Activated naive CD8-positive, alpha-beta T cell treated with anti-CD3 and anti-CD28 coated beads for 36 hours (primary cell): ENCODE measurements around the gene C2CD2L. TPM values are rescaled to one million over a fixed set of nuclear protein-coding genes. Genes with fewer than 3 reads are reported as not detected.

Experiments
- DNase-seq: peaks from one replicate; pipeline ENCODE4 v3.0.0; 2021
- H3K27ac Mint-ChIP-seq: one replicate; pipeline ENCODE4 v1.8.0; 2022; ENCODE audit warnings: mild to moderate bottlenecking, moderate library complexity, mixed read lengths
- H3K27me3 Mint-ChIP-seq: one replicate; pipeline ENCODE4 v1.8.0; 2022; ENCODE audit warnings: mild to moderate bottlenecking, mixed read lengths
- H3K36me3 Mint-ChIP-seq: one replicate; pipeline ENCODE4 v1.8.0; 2021; ENCODE audit warnings: mild to moderate bottlenecking, mixed read lengths
- H3K4me1 Mint-ChIP-seq: one replicate; pipeline ENCODE4 v1.8.0; 2021; ENCODE audit warnings: mixed read lengths
- H3K4me3 Mint-ChIP-seq: one replicate; pipeline ENCODE4 v1.8.0; 2022; ENCODE audit warnings: mild to moderate bottlenecking, moderate library complexity, mixed read lengths
- H3K9me3 Mint-ChIP-seq: one replicate; pipeline ENCODE4 v1.8.0; 2022; ENCODE audit warnings: mixed read lengths
- total RNA-seq, 2 experiments: library from RNA; stranded (reverse); gene quantifications; one replicate each; pipeline ENCODE4 v1.2.3, GENCODE V29; 2021

The C2CD2L gene
- total RNA-seq, 2 experiments from 2014 or later: 19.3 to 20.0 TPM

GRCh38 chr11:119148720-119149017 is 41.5 kb downstream of the C2CD2L start:
- no peak for DNase-seq
- Mint-ChIP-seq H3K9me3 (no peaks in the 10 kb centered on the region), H3K4me1 (peaks cover 14% of the 10 kb centered on the region), H3K36me3 (no peaks in the 10 kb centered on the region), H3K27me3 (peaks cover 41% of the 10 kb centered on the region), H3K27ac (no peak overlapping the region), H3K4me3 (peak overlapping the region; percentile 72)

- peak within 1 kb of the TSS; percentile 72 for H3K4me3 Mint-ChIP-seq
- peaks cover 14% of the 10 kb centered on the region for H3K4me1 Mint-ChIP-seq
- H3K27me3 Mint-ChIP-seq: peaks cover 39% of the 10 kb centered on the region
- H3K9me3 Mint-ChIP-seq: no peaks in the 10 kb centered on the region
- no peaks in the 10 kb centered on the region for H3K36me3 Mint-ChIP-seq
- peak; percentile 40 for DNase-seq
- H3K27ac Mint-ChIP-seq: no peak within 1 kb of the TSS
Observed at GRCh38 chr11:119149018-119149785, 42.1 kb downstream of the C2CD2L start, which contains the start of gene ABCG4. ABCG4 (plus strand) TSS chr11:119149052; CDS start chr11:119149966, 914 bp downstream.

- H3K4me1 Mint-ChIP-seq: peaks cover 14% of the 10 kb centered on the region
- no peaks in the 10 kb centered on the region for H3K36me3 Mint-ChIP-seq
- DNase-seq: no peak
- H3K27ac Mint-ChIP-seq: no peak overlapping the region
- H3K9me3 Mint-ChIP-seq: no peaks in the 10 kb centered on the region
- no peak overlapping the region for H3K4me3 Mint-ChIP-seq
- H3K27me3 Mint-ChIP-seq: peaks cover 39% of the 10 kb centered on the region
Observed at GRCh38 chr11:119149786-119150275, 42.7 kb downstream of the C2CD2L start.

GRCh38 chr11:119152043-119152442 is 44.9 kb downstream of the C2CD2L start:
- no peak for DNase-seq
- peaks cover 32% of the 10 kb centered on the region for H3K27me3 Mint-ChIP-seq
- no peak overlapping the region for H3K4me3 Mint-ChIP-seq
- H3K36me3 Mint-ChIP-seq: no peaks in the 10 kb centered on the region
- H3K27ac Mint-ChIP-seq: no peak overlapping the region
- no peaks in the 10 kb centered on the region for H3K9me3 Mint-ChIP-seq
- peaks cover 14% of the 10 kb centered on the region for H3K4me1 Mint-ChIP-seq

GRCh38 chr11:119152604-119153003 is 45.5 kb downstream of the C2CD2L start:
- Mint-ChIP-seq H3K27me3 (peaks cover 26% of the 10 kb centered on the region), H3K36me3 (no peaks in the 10 kb centered on the region), H3K4me3 (no peak overlapping the region), H3K4me1 (peaks cover 11% of the 10 kb centered on the region), H3K27ac (no peak overlapping the region), H3K9me3 (no peaks in the 10 kb centered on the region)
- no peak for DNase-seq

GRCh38 chr11:119153049-119153818 is 46.1 kb downstream of the C2CD2L start:
- peaks cover 6% of the 10 kb centered on the region for H3K4me1 Mint-ChIP-seq
- no peak overlapping the region for H3K4me3 Mint-ChIP-seq
- H3K27ac Mint-ChIP-seq: no peak overlapping the region
- H3K9me3 Mint-ChIP-seq: no peaks in the 10 kb centered on the region
- H3K36me3 Mint-ChIP-seq: no peaks in the 10 kb centered on the region
- DNase-seq: no peak
- H3K27me3 Mint-ChIP-seq: peaks cover 20% of the 10 kb centered on the region

- peaks cover 18% of the 10 kb centered on the region for H3K27me3 Mint-ChIP-seq
- H3K27ac Mint-ChIP-seq: no peak overlapping the region
- no peak for DNase-seq
- no peaks in the 10 kb centered on the region for H3K9me3 Mint-ChIP-seq
- H3K4me1 Mint-ChIP-seq: no peaks in the 10 kb centered on the region
- no peak overlapping the region for H3K4me3 Mint-ChIP-seq
- H3K36me3 Mint-ChIP-seq: no peaks in the 10 kb centered on the region
Observed at GRCh38 chr11:119154178-119154577, 47.0 kb downstream of the C2CD2L start.

- Mint-ChIP-seq H3K4me3 (no peak overlapping the region), H3K27me3 (peaks cover 6% of the 10 kb centered on the region), H3K9me3 (no peaks in the 10 kb centered on the region), H3K36me3 (no peaks in the 10 kb centered on the region), H3K4me1 (no peaks in the 10 kb centered on the region), H3K27ac (no peak overlapping the region)
- no peak for DNase-seq
Observed at GRCh38 chr11:119155733-119156492, 48.8 kb downstream of the C2CD2L start.

GRCh38 chr11:119156496-119156895 is 49.4 kb downstream of the C2CD2L start:
- DNase-seq: no peak
- no peak overlapping the region for H3K27ac Mint-ChIP-seq

GRCh38 chr11:119157063-119157462 is 49.9 kb downstream of the C2CD2L start:
- no peaks in the 10 kb centered on the region for H3K36me3 Mint-ChIP-seq
- H3K4me3 Mint-ChIP-seq: no peak overlapping the region
- H3K27me3 Mint-ChIP-seq: peaks cover 3% of the 10 kb centered on the region
- no peak for DNase-seq
- H3K4me1 Mint-ChIP-seq: no peaks in the 10 kb centered on the region
- no peaks in the 10 kb centered on the region for H3K9me3 Mint-ChIP-seq
- no peak overlapping the region for H3K27ac Mint-ChIP-seq

More at GRCh38 chr11:119156496-119156895, 49.4 kb downstream of the C2CD2L start:
- no peak overlapping the region for H3K4me3 Mint-ChIP-seq
- peaks cover 3% of the 10 kb centered on the region for H3K27me3 Mint-ChIP-seq
- H3K4me1 Mint-ChIP-seq: no peaks in the 10 kb centered on the region
- H3K9me3 Mint-ChIP-seq: no peaks in the 10 kb centered on the region
- no peaks in the 10 kb centered on the region for H3K36me3 Mint-ChIP-seq

- Mint-ChIP-seq H3K27ac (no peak overlapping the region), H3K9me3 (no peaks in the 10 kb centered on the region), H3K4me3 (no peak overlapping the region), H3K36me3 (no peaks in the 10 kb centered on the region), H3K4me1 (no peaks in the 10 kb centered on the region), H3K27me3 (peaks cover 3% of the 10 kb centered on the region)
- no peak for DNase-seq
Observed at GRCh38 chr11:119158467-119158866, 51.3 kb downstream of the C2CD2L start.

GRCh38 chr11:119160151-119160550 is 53.0 kb downstream of the C2CD2L start:
- no peak overlapping the region for H3K27ac Mint-ChIP-seq
- H3K9me3 Mint-ChIP-seq: no peaks in the 10 kb centered on the region
- no peaks in the 10 kb centered on the region for H3K4me1 Mint-ChIP-seq
- peaks cover 3% of the 10 kb centered on the region for H3K27me3 Mint-ChIP-seq
- no peak for DNase-seq
- no peak overlapping the region for H3K4me3 Mint-ChIP-seq
- H3K36me3 Mint-ChIP-seq: no peaks in the 10 kb centered on the region

- H3K4me3 Mint-ChIP-seq: no peak overlapping the region
- H3K4me1 Mint-ChIP-seq: no peaks in the 10 kb centered on the region
- H3K27me3 Mint-ChIP-seq: no peaks in the 10 kb centered on the region
- no peaks in the 10 kb centered on the region for H3K9me3 Mint-ChIP-seq
- no peak for DNase-seq
- H3K36me3 Mint-ChIP-seq: no peaks in the 10 kb centered on the region
- H3K27ac Mint-ChIP-seq: no peak overlapping the region
Observed at GRCh38 chr11:119161871-119162270, 54.7 kb downstream of the C2CD2L start.

GRCh38 chr11:119166368-119167076 is 59.4 kb downstream of the C2CD2L start:
- DNase-seq: no peak
- H3K4me3 Mint-ChIP-seq: no peak overlapping the region

More at GRCh38 chr11:119166368-119167076, 59.4 kb downstream of the C2CD2L start:
- H3K4me1 Mint-ChIP-seq: peaks cover 11% of the 10 kb centered on the region
- H3K9me3 Mint-ChIP-seq: no peaks in the 10 kb centered on the region
- H3K27ac Mint-ChIP-seq: no peak overlapping the region
- H3K27me3 Mint-ChIP-seq: no peaks in the 10 kb centered on the region
- no peaks in the 10 kb centered on the region for H3K36me3 Mint-ChIP-seq
